Measurements from ENCODE around the gene MEX3D.
"Not testable (repeated sequence)": the region's sequence is repeated elsewhere in the genome, so short reads cannot be mapped to it uniquely, and the experiment has no call there.

The MEX3D gene

DNA sequence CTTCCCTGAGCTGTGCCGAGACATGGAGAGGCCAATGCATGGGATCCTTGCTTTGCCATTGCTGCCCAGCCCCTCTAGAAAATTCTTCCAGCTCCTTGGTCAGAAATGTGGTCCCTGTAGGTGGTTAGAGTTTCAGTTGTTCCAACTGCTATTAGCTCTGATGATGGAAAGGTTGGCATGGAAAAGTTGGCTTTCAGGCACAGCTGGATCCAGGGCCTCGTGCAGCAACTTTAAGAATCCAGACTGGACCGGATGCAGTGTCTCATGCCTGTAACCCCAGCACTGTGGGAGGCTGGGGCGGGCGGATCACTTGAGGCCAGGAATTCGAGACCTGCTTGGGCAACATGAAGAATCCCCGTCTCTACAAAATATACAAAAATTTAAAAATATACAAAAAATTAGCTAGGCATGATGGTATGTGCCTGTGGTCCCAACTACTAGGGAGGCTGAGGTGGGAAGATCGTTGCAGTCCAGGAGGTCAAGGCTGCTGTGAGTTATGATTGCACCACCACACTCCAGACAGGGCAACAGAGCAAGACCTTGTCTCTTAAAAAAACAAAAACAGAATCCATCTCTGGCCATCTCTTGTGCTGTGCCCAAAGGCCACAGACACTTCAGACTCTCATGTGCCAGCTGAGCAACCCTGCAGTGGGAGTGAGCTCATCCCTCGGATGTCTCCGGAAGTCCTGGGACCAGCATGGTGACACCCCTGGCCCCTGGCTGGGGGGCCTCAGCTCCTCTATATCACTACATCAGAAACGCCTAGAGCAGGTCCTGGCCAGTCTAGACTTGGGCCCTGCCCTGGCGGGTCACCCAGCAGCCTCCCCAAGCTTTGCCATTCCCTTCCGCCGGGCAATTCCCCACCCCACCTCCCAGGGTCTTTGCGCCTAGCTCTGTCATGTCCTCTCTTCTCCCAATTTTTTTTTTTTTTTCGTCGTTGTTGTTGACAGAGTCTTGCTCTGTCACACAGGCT is 16.8 kb downstream of the MEX3D start:
- TF ChIP-seq, protein P1, sequence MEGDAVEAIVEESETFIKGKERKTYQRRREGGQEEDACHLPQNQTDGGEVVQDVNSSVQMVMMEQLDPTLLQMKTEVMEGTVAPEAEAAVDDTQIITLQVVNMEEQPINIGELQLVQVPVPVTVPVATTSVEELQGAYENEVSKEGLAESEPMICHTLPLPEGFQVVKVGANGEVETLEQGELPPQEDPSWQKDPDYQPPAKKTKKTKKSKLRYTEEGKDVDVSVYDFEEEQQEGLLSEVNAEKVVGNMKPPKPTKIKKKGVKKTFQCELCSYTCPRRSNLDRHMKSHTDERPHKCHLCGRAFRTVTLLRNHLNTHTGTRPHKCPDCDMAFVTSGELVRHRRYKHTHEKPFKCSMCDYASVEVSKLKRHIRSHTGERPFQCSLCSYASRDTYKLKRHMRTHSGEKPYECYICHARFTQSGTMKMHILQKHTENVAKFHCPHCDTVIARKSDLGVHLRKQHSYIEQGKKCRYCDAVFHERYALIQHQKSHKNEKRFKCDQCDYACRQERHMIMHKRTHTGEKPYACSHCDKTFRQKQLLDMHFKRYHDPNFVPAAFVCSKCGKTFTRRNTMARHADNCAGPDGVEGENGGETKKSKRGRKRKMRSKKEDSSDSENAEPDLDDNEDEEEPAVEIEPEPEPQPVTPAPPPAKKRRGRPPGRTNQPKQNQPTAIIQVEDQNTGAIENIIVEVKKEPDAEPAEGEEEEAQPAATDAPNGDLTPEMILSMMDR (IDR thresholded peaks at IDR 0.05): no peak
- TF ChIP-seq ZFX (IDR thresholded peaks at IDR 0.05; ENCODE audit: borderline replicate concordance): no peak
- H3K27ac ChIP-seq: no peak overlapping the region

DNA sequence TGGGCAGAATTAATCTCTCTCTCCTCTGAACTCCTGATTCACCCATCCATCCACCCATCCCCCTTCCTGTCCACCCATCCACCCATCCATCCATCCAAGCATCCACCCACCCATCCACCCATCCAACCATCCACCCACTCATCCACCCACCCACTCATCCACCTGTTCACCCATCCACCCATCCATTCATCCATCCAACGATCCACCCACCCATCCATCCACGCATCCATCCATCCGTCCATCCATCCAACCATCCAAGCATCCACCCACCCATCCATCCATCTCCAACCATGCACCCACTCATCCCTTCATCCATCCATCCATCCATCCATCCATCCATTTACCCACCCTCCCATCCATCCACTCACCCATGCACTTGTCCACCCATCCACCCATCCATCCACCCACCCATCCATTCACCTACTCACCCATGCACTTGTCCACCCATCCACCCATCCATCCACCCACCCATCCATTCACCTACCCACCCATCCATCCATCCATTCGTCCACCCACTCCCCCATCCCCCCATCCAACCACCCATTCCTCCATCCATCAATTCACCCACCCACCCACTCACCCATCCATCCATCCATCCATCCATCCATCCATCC is 18.7 kb downstream of the MEX3D start:
- no peak for TF ChIP-seq ZFX (IDR thresholded peaks at IDR 0.05; ENCODE audit: borderline replicate concordance)
- TF ChIP-seq, protein P1 (IDR thresholded peaks at IDR 0.05): no peak
- H3K27ac ChIP-seq: no peak overlapping the region

DNA sequence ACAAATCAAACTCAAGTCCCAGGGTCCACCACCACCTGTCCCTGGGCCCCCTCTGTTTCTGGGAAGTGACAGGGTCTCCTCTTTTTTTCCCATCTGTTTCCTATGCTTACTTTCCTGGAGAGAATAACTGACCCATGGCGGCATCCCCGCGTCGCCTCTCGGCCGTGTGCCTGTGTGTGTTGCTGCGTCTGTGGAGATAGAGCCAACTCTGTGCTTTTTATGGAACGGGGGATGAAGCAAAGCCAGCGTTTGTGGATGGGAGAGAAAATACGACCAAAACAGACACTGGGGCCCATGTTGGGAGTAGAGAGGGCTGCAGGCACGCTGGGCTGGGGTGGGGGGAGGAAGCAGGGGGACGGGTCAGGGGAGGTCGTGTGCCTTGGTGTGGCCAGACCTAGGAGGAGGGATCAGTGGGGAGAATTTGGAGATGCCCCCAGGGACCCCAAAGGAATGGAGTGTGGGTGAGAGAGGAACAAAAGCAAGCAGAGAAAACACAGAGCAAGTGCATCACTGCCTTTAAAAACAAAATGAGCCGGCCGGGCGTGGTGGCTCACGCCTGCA is 27.7 kb downstream of the MEX3D start:
- H3K27ac ChIP-seq: no peak overlapping the region
- TF ChIP-seq, protein P1 (IDR thresholded peaks at IDR 0.05): no peak
- no peak for TF ChIP-seq ZFX (IDR thresholded peaks at IDR 0.05; ENCODE audit: borderline replicate concordance)

DNA sequence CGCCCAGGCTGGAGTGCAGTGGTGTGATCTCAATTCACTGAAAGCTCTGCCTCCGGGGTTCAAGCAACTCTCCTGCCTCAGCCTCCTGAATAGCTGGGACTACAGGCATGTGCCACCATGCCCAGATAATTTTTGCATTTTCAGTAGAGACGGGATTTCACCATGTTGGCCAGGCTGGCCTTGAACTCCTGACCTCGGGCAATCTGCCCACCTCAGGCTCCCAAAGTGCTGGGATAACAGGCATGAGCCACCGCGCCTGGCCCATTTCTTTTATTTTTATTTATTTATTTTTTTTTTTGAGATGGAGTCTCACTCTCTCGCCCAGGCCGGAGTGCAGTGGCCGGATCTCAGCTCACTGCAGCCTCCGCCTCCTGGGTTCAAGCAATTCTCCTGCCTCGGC is 28.4 kb downstream of the MEX3D start:
- not testable (repeated sequence) for H3K27ac ChIP-seq

DNA sequence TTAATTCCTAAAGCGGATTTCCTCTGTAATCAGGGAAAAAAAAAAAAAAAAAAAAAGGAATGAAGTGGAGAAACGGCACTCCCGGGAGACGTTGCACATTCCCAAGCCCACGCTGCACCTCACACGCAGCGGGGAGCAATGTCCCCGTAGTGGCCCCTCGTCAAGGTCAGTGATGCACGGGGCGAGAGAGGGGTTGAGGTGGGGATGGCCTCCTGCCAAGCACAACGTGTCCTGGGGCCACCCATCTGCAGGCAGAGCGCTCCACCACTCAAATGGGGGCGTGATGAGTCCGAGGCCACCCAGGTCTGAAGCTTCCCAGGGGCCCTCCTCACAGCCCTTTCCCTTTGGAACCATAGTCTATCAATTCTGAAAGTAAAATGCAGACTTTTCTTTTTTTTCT is 29.1 kb downstream of the MEX3D start:
- TF ChIP-seq, protein P1 (IDR thresholded peaks at IDR 0.05): no peak
- no peak for TF ChIP-seq ZFX (IDR thresholded peaks at IDR 0.05; ENCODE audit: borderline replicate concordance)
- no peak overlapping the region for H3K27ac ChIP-seq

DNA sequence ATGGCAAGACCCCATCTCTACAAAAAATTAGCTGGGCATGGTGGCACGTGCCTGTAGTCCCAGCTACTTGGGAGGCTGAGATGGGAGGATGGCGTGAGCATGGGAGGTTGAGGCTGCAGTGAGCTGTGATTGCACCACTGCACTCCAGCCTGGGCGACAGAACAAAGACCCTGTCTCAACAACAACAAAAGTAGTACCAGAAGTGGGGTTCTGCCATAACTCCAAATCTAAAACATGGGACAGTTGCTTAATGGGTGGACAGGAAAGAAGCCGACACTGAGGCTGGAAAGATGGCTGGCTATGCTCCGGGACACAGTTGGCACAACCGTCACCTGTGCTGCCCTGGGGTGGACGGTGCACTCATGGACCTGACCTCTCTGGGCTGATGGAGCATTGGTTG is 32.4 kb downstream of the MEX3D start:
- not testable (repeated sequence) for H3K27ac ChIP-seq

DNA sequence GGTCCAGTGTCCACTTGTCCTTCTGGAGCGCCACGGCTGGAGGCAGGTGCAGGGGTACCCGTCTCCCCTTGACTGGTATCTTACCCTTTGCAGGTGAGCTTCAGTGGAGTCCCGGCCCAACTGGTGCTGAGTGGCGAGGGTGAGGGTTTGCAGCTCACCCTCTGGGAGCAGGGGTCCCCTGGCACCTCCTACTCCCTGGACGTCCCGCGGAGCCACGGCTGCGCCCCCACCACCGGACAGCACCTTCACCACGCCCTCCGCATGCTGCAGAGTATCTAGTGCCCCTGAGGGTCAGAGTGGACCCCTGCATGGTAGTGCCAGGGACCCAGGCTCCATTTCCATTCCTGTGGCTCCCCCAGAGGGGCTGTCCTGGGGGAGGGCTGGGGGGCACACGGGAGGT is 33.2 kb downstream of the MEX3D start:
- no peak for TF ChIP-seq ZFX (IDR thresholded peaks at IDR 0.05; ENCODE audit: borderline replicate concordance)
- TF ChIP-seq, protein P1 (IDR thresholded peaks at IDR 0.05): no peak
- H3K27ac ChIP-seq: no peak overlapping the region

DNA sequence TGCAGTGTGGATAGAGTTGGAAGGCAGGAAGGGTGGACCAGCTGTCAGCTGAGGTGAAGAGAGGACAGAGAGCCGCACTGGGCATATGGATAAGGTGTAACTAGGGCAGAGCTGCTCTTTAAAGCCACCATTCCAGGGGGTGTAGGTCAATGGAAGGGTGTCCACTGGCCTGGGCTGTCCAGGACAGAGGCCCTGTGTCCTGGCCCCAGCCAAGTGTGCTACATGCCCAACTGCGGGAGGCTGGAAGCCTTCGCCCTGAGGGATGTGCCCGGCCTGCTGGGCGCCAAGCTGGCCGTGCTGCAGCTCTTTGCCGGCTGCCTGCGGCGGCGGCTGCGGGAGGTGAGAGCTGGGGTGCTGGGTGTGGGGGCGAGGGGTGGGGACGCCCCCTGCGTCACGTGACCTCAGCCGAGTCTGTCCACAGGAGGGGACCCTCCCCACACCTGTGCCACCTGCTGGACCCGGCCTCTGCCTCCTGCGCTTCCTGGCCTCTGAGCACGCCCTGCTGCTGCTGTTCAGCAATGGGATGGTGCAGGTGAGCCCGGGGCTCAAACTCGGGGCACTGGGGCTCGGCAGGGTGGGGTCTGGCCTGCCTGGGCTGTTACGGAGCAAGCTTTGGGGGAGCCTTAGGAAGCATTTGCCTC is 34.5 kb downstream of the MEX3D start:
- TF ChIP-seq, protein P1 (IDR thresholded peaks at IDR 0.05): no peak
- TF ChIP-seq ZFX (IDR thresholded peaks at IDR 0.05; ENCODE audit: borderline replicate concordance): no peak
- H3K27ac ChIP-seq: no peak overlapping the region
